ENCODE results near the gene CCDC88B.

CCDC88B gene

DNA sequence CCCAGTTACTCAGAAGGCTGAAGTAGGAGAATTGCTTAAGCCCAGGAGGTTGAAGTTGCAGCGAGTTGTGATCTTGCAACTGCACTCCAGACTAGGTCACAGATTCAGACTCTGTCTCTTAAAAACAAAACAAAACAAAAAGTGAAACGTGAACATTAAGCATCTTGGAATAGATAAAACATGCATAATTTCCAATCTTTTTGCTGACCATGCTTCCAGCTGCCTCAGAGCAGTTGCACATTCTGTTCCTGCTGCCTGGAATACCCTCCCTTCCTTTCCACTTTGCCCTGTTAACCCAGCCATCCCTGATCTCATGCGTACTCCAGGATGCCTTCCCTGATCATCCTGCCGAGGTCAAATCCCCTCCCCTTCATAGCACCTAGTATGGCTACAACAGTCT lies 718 bp upstream of the CCDC88B start:
- Histone ChIP-seq H3K4me3 (ENCODE audit: low read depth, low read length) (no peak overlapping the region), H3K36me3 (ENCODE audit: control insufficient read depth in 2 of 2, insufficient read depth in 1 of 2, low read length in 2 of 2) (no peaks in the 10 kb centered on the region), H3K27ac (ENCODE audit: extremely low read depth, low read depth, low read length) (no peak overlapping the region), H3K4me1 (ENCODE audit: control insufficient read depth, insufficient read depth, low read length) (no peaks in the 10 kb centered on the region), H3K9me3 (ENCODE audit: control insufficient read depth, insufficient read depth, low read depth, low read length) (no peaks in the 10 kb centered on the region)
- POLR2A ChIA-PET = no interaction called here
- TF ChIP-seq ZNF658 (tag by site-specific recombination; IDR thresholded peaks at IDR 0.05) = no peak
- no peak for TF ChIP-seq ZNF138 (tag by site-specific recombination; IDR thresholded peaks at IDR 0.05; ENCODE audit: borderline replicate concordance)
- TF ChIP-seq ZBTB20 (tag by site-specific recombination; IDR thresholded peaks at IDR 0.05) = no peak
- TF ChIP-seq ZNF239 (tag by site-specific recombination; IDR thresholded peaks at IDR 0.05) = no peak
- no peak for TF ChIP-seq ZNF350 (tag by site-specific recombination; IDR thresholded peaks at IDR 0.05)
- TF ChIP-seq ZNF157 (tag by site-specific recombination; IDR thresholded peaks at IDR 0.05) = no peak
- TF ChIP-seq, protein P1, sequence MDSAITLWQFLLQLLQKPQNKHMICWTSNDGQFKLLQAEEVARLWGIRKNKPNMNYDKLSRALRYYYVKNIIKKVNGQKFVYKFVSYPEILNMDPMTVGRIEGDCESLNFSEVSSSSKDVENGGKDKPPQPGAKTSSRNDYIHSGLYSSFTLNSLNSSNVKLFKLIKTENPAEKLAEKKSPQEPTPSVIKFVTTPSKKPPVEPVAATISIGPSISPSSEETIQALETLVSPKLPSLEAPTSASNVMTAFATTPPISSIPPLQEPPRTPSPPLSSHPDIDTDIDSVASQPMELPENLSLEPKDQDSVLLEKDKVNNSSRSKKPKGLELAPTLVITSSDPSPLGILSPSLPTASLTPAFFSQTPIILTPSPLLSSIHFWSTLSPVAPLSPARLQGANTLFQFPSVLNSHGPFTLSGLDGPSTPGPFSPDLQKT (IDR thresholded peaks at IDR 0.05; ENCODE audit: borderline replicate concordance, low read depth, low read length) = no peak
- no peak for TF ChIP-seq SP3 (tag by site-specific recombination; IDR thresholded peaks at IDR 0.05)
- CTCF ChIA-PET = interaction anchor here (0.5 to 9.6 kb wide), 4 partner anchors 17 to 422 kb away, joined by 3 to 81 read pairs (median 3); partner anchors contain the start of genes FKBP2 and RPS6KA4

- Histone ChIP-seq H3K4me1 (ENCODE audit: control insufficient read depth, insufficient read depth, low read length) (no peaks in the 10 kb centered on the region), H3K4me3 (ENCODE audit: low read depth, low read length) (no peak overlapping the region), H3K9me3 (ENCODE audit: control insufficient read depth, insufficient read depth, low read depth, low read length) (no peaks in the 10 kb centered on the region), H3K27ac (ENCODE audit: extremely low read depth, low read depth, low read length) (no peak overlapping the region), H3K36me3 (ENCODE audit: control insufficient read depth in 2 of 2, insufficient read depth in 1 of 2, low read length in 2 of 2) (no peaks in the 10 kb centered on the region)
- TF ChIP-seq BCL11A (tag by site-specific recombination; IDR thresholded peaks at IDR 0.05; ENCODE audit: low read depth) = no peak
- TF ChIP-seq SP3 (tag by site-specific recombination; IDR thresholded peaks at IDR 0.05) = peak; percentile 40
- TF ChIP-seq KLF9 (tag by site-specific recombination; IDR thresholded peaks at IDR 0.05; ENCODE audit: low read depth) = 0 out of 2 replicates have a peak, but pooled peaks have one; percentile 12
- TF ChIP-seq ZNF530 (tag by site-specific recombination; IDR thresholded peaks at IDR 0.05; ENCODE audit: low read depth) = no peak
- TF ChIP-seq SP2 (tag by site-specific recombination; IDR thresholded peaks at IDR 0.05) = peak; percentile 47
- 0 out of 2 replicates have a peak, but pooled peaks have one; percentile 19 for TF ChIP-seq SCRT2 (tag by site-specific recombination; IDR thresholded peaks at IDR 0.05)
- no peak for TF ChIP-seq ZNF239 (tag by site-specific recombination; IDR thresholded peaks at IDR 0.05)
- TF ChIP-seq KLF7 (tag by site-specific recombination; IDR thresholded peaks at IDR 0.05; ENCODE audit: borderline replicate concordance) = no peak
- TF ChIP-seq ZNF10 (tag by site-specific recombination; IDR thresholded peaks at IDR 0.05) = no peak
- no peak for TF ChIP-seq SCRT1 (tag by site-specific recombination; IDR thresholded peaks at IDR 0.05; ENCODE audit: borderline replicate concordance)
- TF ChIP-seq ZFP37 (tag by site-specific recombination; IDR thresholded peaks at IDR 0.05) = no peak
- TF ChIP-seq ZNF514 (tag by site-specific recombination; IDR thresholded peaks at IDR 0.05) = no peak
- TF ChIP-seq ZNF670 (tag by site-specific recombination; IDR thresholded peaks at IDR 0.05; ENCODE audit: low read depth) = no peak
- CTCF ChIA-PET = interaction anchor here (0.5 to 7.9 kb wide), 7 partner anchors 9 to 220 kb away, joined by 3 to 86 read pairs (median 4); partner anchors contain the start of genes PRDX5 and TRMT112
- POLR2A ChIA-PET = interaction anchor here (0.6 to 2.2 kb wide), 2 partner anchors 16 to 29 kb away, joined by 3 to 5 read pairs; no protein-coding TSS in a partner anchor
Observed at GRCh38 chr11:64340671-64341335, 799 bp downstream of the CCDC88B start.

DNA sequence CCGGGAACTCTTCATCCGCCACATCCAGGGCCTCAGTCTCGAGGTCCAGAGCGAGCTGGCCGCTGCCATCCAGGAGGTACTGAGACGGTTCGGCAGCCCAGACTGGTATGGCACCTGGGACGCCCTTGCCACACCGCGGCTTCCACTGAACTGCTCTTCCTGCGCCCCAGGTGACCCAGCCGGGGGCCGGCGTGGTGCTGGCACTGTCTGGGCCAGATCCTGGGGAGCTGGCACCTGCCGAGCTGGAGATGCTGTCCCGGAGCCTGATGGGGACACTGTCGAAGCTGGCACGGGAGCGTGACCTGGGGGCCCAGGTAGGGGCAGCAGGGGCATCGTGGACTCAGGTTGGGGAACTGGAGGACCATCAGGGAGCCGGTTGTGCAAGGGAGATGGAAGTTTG lies 1.4 kb downstream of the CCDC88B start:
- H3K4me1 ChIP-seq (ENCODE audit: control insufficient read depth, insufficient read depth, low read length) = no peaks in the 10 kb centered on the region
- TF ChIP-seq, protein P2, sequence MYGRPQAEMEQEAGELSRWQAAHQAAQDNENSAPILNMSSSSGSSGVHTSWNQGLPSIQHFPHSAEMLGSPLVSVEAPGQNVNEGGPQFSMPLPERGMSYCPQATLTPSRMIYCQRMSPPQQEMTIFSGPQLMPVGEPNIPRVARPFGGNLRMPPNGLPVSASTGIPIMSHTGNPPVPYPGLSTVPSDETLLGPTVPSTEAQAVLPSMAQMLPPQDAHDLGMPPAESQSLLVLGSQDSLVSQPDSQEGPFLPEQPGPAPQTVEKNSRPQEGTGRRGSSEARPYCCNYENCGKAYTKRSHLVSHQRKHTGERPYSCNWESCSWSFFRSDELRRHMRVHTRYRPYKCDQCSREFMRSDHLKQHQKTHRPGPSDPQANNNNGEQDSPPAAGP (tag by site-specific recombination; IDR thresholded peaks at IDR 0.05) = no peak
- TF ChIP-seq WT1 (tag by site-specific recombination; IDR thresholded peaks at IDR 0.05) (no peak), ZNF248 (tag by site-specific recombination; IDR thresholded peaks at IDR 0.05) (no peak), ZNF621 (tag by site-specific recombination; IDR thresholded peaks at IDR 0.05) (no peak), ZBTB7A (tag by site-specific recombination; IDR thresholded peaks at IDR 0.05; ENCODE audit: low read depth) (no peak), OSR2 (tag by site-specific recombination; IDR thresholded peaks at IDR 0.05) (no peak), GFI1B (tag by site-specific recombination; IDR thresholded peaks at IDR 0.05) (no peak), RBAK (tag by site-specific recombination; IDR thresholded peaks at IDR 0.05) (no peak), SCRT1 (tag by site-specific recombination; IDR thresholded peaks at IDR 0.05; ENCODE audit: borderline replicate concordance) (no peak)
- TF ChIP-seq, protein P3, sequence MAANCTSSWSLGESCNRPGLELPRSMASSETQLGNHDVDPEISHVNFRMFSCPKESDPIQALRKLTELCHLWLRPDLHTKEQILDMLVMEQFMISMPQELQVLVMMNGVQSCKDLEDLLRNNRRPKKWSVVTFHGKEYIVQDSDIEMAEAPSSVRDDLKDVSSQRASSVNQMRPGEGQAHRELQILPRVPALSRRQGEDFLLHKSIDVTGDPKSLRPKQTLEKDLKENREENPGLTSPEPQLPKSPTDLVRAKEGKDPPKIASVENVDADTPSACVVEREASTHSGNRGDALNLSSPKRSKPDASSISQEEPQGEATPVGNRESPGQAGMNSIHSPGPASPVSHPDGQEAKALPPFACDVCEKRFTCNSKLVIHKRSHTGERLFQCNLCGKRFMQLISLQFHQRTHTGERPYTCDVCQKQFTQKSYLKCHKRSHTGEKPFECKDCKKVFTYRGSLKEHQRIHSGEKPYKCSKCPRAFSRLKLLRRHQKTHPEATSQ (tag by site-specific recombination; IDR thresholded peaks at IDR 0.05) = no peak

More for the DNA sequence above, 1.4 kb downstream of the CCDC88B start:
- no peaks in the 10 kb centered on the region for H3K36me3 ChIP-seq (ENCODE audit: control insufficient read depth in 2 of 2, insufficient read depth in 1 of 2, low read length in 2 of 2)
- ChIA-PET CTCF (interaction anchor here (0.5 to 7.9 kb wide), 7 partner anchors 9 to 219 kb away, joined by 3 to 86 read pairs (median 9); partner anchors contain the start of genes ESRRA, PRDX5 and TRMT112), POLR2A (interaction anchor here (1.4 to 2.2 kb wide), 2 partner anchors 15 to 23 kb away, joined by 5 to 19 read pairs; partner anchors contain the start of genes PRDX5 and TRMT112)
- no peaks in the 10 kb centered on the region for H3K9me3 ChIP-seq (ENCODE audit: control insufficient read depth, insufficient read depth, low read depth, low read length)
- H3K27ac ChIP-seq (ENCODE audit: extremely low read depth, low read depth, low read length) = no peak overlapping the region
- H3K4me3 ChIP-seq (ENCODE audit: low read depth, low read length) = no peak overlapping the region
